Activated CD8-positive, alpha-beta T cell treated with anti-CD3 and anti-CD28 coated beads for 36 hours (primary cell): Measurements from ENCODE around the gene ATXN7L1. TPM values are rescaled to one million over a fixed set of nuclear protein-coding genes. Genes with fewer than 3 reads are reported as not detected.

Source experiments
- ATAC-seq: fragments of 200-7000 bp; cut with Tn5 transposase; one replicate; pipeline ENCODE4 v1.10.0; 2021; ENCODE audit warnings: mild to moderate bottlenecking, moderate library complexity
- CTCF ChIA-PET: fragments of 350-600 bp; sonication (Branson Sonifier 250); formaldehyde crosslinking; loops from one replicate; lab custom pipeline; 2021; ENCODE audit warnings: antibody characterized with exemption; lab: Charles Lee
- POLR2A ChIA-PET: fragments of 350-600 bp; sonication (Branson Sonifier 250); formaldehyde crosslinking; loops from one replicate; lab custom pipeline; 2021; ENCODE audit warnings: antibody characterized with exemption; lab: Charles Lee
- DNase-seq: peaks from one replicate; pipeline ENCODE4 v3.0.0-alpha.2; 2020
- H3K27ac Mint-ChIP-seq: one replicate; pipeline ENCODE4 v1.8.0; 2021; ENCODE audit warnings: mild to moderate bottlenecking, mixed read lengths
- H3K27me3 Mint-ChIP-seq: one replicate; pipeline ENCODE4 v1.8.0; 2021; ENCODE audit warnings: mixed read lengths
- H3K36me3 Mint-ChIP-seq: one replicate; pipeline ENCODE4 v1.8.0; 2021; ENCODE audit warnings: low read depth, mixed read lengths
- H3K4me1 Mint-ChIP-seq: one replicate; pipeline ENCODE4 v1.8.0; 2021; ENCODE audit warnings: low read depth, mixed read lengths
- H3K4me3 Mint-ChIP-seq: one replicate; pipeline ENCODE4 v1.8.0; 2021; ENCODE audit warnings: mild to moderate bottlenecking, moderate library complexity, mixed read lengths
- H3K9me3 Mint-ChIP-seq: one replicate; pipeline ENCODE4 v1.8.0; 2021; ENCODE audit warnings: mixed read lengths
- CTCF ChIP-seq: fragments of 200-600 bp; IDR thresholded peaks from one replicate; pipeline ENCODE4 v1.8.0; 2022; ENCODE audit warnings: antibody characterized with exemption, mild to moderate bottlenecking
- intact Hi-C: fragments of 100-400 bp; cut with micrococcal nuclease; formaldehyde crosslinking; loops from one replicate; pipeline ENCODE4 v1.10.0; 2022
- total RNA-seq, 2 experiments: library from RNA; stranded (reverse); gene quantifications; one replicate each; pipeline ENCODE4 v1.2.3, GENCODE V29; 2021

The ATXN7L1 gene
- total RNA-seq, 2 experiments from 2014 or later: 4.8 to 5.3 TPM

DNA sequence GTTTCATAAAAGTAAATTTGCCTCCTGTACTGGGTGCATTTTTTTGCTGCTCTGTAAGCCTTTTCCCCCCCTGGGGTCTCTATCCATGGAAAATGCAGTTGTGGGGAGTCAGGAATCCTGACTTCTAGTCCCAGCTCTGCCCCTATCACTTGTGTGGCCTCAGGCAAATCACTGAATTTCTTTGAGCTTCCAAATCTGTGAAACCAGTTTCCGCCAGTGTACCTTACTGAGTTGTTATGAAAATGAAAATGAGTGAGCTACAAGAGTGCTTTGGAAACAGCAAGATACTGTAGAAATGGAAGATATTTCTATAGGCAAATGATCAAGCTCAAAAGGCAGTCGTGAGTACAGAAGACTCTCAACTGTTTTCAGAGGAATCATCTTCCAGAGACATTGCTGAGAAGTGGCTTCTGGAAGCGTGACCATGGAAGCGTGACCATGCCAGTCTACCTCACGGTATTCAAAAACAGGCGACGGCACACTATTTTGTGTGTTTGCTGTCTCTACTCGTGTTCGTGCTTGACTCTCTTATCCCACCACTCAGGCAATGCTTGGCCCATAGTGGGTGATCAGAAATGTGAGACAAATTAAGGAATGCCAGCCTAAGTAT is 107.4 kb downstream of the ATXN7L1 start:
- CTCF ChIA-PET: interaction anchor here (1.1 to 10.2 kb wide), 3 partner anchors 8 to 273 kb away, joined by 5 to 85 read pairs (median 13); no protein-coding TSS in a partner anchor
- intact Hi-C loops: no loop called here
- peaks cover 3% of the 10 kb centered on the region for H3K36me3 Mint-ChIP-seq

GRCh38 chr7:105768117-105768516 is 108.3 kb downstream of the ATXN7L1 start:
- no peak for TF ChIP-seq CTCF
- Mint-ChIP-seq H3K9me3 (no peaks in the 10 kb centered on the region), H3K27ac (no peak overlapping the region), H3K36me3 (peaks cover 3% of the 10 kb centered on the region), H3K27me3 (no peaks in the 10 kb centered on the region), H3K4me3 (no peak overlapping the region), H3K4me1 (peaks cover 13% of the 10 kb centered on the region)
- ChIA-PET POLR2A (interaction anchor here (0.5 kb wide), 1 partner anchor 9 kb away, joined by 3 read pairs; no protein-coding TSS in a partner anchor), CTCF (interaction anchor here (10.2 kb wide), 1 partner anchor 274 kb away, joined by 85 read pairs; no protein-coding TSS in a partner anchor)
- DNase-seq (no peak), ATAC-seq (no peak)
- intact Hi-C loops: no loop called here

More for the DNA sequence above, 107.4 kb downstream of the ATXN7L1 start:
- DNase-seq: no peak
- H3K27ac Mint-ChIP-seq: no peak overlapping the region
- no peak for ATAC-seq
- H3K27me3 Mint-ChIP-seq: no peaks in the 10 kb centered on the region
- no peak for TF ChIP-seq CTCF
- POLR2A ChIA-PET: no interaction called here
- peaks cover 13% of the 10 kb centered on the region for H3K4me1 Mint-ChIP-seq
- H3K4me3 Mint-ChIP-seq: no peak overlapping the region
- H3K9me3 Mint-ChIP-seq: no peaks in the 10 kb centered on the region

- TF ChIP-seq CTCF: no peak
- CTCF ChIA-PET: interaction anchor here (1.0 to 10.2 kb wide), 7 partner anchors 15 to 276 kb away, joined by 3 to 85 read pairs (median 5); no protein-coding TSS in a partner anchor
- Mint-ChIP-seq H3K27ac (no peak overlapping the region), H3K4me3 (no peak overlapping the region), H3K9me3 (no peaks in the 10 kb centered on the region), H3K4me1 (peaks cover 16% of the 10 kb centered on the region), H3K27me3 (no peaks in the 10 kb centered on the region), H3K36me3 (peaks cover under 1% of the 10 kb centered on the region)
- no peak for DNase-seq
- ATAC-seq: peak; percentile 17
- POLR2A ChIA-PET: interaction anchor here (0.7 to 1.3 kb wide), 3 partner anchors 11 to 256 kb away, joined by 3 to 7 read pairs (median 4); no protein-coding TSS in a partner anchor
- intact Hi-C loops: no loop called here
These were observed 109.9 kb downstream of the ATXN7L1 start for GRCh38 chr7:105766421-105767073.

GRCh38 chr7:105765846-105766245 is 110.6 kb downstream of the ATXN7L1 start:
- ChIA-PET POLR2A (interaction anchor here (0.7 to 1.3 kb wide), 3 partner anchors 11 to 257 kb away, joined by 3 to 7 read pairs (median 4); no protein-coding TSS in a partner anchor), CTCF (interaction anchor here (0.7 to 10.2 kb wide), 11 partner anchors 14 to 388 kb away, joined by 3 to 85 read pairs (median 4); no protein-coding TSS in a partner anchor)
- Mint-ChIP-seq H3K9me3 (no peaks in the 10 kb centered on the region), H3K27me3 (no peaks in the 10 kb centered on the region), H3K4me1 (peaks cover 23% of the 10 kb centered on the region), H3K36me3 (no peaks in the 10 kb centered on the region), H3K4me3 (no peak overlapping the region), H3K27ac (no peak overlapping the region)
- TF ChIP-seq CTCF: no peak
- intact Hi-C loops: no loop called here
- DNase-seq (no peak), ATAC-seq (no peak)
